Middle frontal gyrus (tissue), 1 donor: Measurements from ENCODE around the gene SPRYD3.
A peak's percentile ranks its signal among the peaks of the same experiment; 100 is the strongest.
"Not testable (repeated sequence)": the region's sequence is repeated elsewhere in the genome, so short reads cannot be mapped to it uniquely, and the experiment has no call there.

Experiments used
- DNase-seq: peaks from one replicate; pipeline ENCODE4 v3.0.0-alpha.2; 2015; ENCODE audit warnings: low spot score; ENCODE audit errors: extremely low spot score

Gene SPRYD3

DNA sequence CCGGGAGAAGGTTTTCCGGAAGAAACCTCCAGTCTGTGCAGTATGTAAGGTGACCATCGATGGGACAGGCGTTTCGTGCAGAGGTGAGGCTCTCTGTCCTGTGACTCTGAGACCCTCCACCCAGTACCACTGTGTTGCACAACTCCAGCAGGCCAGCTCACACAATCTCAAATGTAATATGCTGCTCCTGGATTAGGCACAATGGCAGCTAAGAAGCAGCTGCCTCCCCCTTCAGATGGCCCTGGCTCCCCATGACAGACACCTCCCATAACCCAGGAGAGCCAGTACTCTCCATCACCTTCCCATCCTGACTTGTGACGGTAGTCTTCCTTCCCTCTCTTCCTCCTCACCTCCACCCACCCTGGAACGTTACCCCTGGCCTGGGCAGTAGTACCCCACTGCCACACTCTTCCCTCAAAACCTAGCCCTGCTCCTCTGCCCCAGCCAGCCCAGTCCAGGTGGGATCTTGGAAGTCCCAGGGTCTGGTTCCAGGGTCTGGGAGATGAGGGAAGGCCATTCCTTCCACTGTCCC, 27.2 kb downstream of the SPRYD3 start:
- no peak for DNase-seq

DNA sequence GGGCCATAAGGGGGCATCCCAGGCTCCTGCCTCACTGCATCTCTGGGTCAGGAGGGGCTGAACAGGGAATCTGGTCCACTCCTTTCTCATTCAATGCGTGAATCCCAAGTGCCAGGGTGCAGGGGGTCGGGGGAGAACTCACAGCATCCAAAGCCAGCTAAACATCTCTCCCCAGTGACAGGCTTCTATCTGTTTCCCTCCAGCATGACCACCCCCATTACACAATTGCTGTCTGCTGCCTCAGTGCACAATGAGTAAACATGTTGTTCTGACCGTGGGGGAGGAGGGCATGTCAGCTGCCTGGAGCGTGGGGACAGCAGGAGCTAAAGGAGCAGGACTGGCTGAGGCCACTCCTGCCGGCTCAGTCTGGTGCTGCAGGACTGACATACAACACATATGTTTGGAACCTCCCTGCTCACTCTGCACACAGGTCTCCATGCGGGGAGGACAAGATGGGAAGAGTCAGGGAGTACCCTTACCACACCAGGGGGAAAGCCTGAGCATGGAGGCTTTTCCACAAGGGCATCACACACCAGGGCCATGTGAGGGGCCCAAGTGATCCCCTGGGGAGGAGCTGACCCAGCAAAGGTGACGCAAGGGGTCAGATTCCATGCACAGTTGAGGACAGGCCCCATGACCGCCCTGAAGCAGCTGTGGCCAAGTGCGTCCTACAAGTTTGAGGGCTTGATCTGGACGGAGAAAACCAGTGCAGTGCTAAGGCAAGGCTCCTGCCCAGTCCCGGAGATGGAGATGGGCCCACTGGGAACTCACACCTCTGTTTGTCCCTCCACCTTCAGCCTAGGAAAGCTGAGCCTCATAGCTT, 27.9 kb downstream of the SPRYD3 start:
- peak; percentile 84 for DNase-seq

GRCh38 chr12:53050426-53051057, 28.6 kb downstream of the SPRYD3 start:
- DNase-seq: no peak

GRCh38 chr12:53049571-53050318, 29.4 kb downstream of the SPRYD3 start, which contains the start of gene TNS2:
TSS of gene TNS2 (plus strand) at chr12:53050065. CDS start at chr12:53050186, 121 bp downstream.
- no peak for DNase-seq

GRCh38 chr12:53048780-53049401, 30.3 kb downstream of the SPRYD3 start:
- DNase-seq: no peak

- DNase-seq: no peak
Observed at GRCh38 chr12:53048033-53048779, 31.0 kb downstream of the SPRYD3 start.

DNA sequence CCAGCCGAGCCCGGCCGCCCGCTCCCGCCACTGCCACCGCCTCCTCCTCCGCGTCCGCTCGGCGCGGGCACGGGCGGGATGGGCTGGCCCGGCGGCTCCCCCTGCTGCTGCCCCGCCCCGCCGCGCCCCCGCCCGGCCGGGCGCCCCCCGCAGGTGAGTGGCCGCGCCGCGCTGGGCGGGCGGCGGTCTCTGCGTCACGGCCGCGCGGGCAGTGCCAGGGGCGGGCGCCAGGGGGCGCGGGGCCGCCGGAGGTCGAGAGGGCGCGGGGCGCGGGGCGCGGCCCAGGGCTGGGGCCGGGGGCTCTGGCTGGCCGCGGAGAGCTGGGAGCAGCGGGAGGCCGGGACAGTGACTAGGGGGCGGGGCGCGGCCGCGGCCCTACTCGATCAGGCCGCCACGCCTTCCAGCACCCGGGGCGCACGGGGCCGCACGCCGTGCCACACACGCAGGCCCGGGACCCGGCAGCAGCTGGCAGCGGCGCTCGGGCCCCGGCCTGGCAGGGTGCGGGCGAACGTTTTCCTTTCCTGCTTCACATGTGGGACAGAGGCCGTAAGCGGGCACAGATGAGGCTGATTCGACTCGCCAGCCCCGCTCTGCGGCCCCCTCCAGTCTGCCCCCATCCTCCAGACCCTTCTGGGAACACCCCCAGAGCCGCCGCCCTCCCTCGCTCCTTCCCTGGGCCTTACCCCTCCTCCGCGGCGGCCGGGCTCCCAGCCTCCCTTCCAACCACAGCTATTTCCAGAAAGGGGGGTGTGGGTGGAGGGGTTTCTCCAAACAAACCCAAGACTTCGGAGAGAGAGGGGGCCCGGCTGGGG, 31.8 kb downstream of the SPRYD3 start:
- no peak for DNase-seq

DNA sequence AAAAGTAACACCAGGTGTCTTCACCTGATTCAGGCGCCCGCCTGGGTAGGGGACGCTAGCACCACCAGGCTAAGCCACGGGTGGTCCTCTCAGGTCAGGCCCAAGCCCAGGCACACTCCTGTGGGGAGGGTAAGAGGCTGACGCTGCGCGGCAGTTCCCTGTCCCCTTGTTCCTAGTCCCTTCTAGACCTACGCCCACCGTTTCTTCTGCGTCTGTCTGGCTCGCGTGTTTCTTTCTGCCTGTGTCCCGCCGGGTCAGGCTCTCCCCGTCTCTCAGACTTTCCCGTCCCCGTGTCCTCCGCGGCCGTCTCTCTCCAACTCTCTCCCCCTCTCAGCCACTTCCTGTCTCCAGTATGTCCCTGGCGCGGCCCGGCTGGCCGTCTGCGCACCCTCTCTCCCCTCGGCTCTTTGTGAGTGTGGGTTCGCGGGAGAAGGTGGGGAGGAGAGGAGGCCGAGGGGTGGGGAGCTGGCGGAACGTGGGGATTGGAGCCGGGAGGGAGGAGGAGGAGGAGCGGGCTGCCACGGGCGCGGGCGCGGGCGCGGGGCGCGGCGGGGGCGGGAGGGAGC, 32.5 kb downstream of the SPRYD3 start:
- DNase-seq: no peak

DNA sequence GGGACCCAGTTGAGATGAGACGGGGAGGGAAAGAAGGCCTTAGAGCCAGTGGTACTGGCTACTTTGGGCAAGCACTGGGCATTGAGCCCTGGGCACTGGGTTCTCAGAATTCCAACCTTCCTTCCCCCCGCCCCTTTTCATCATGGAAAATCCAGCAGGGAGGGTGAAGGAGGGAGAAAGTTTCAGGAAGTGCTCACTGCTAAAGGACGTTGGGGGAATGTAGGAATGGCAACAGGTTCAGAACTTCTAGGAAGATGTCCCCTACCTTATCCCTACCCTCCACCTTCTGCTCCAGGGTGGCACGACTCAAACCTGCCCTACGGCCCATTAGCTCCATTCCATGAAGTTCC, 33.5 kb downstream of the SPRYD3 start:
- DNase-seq: no peak

DNA sequence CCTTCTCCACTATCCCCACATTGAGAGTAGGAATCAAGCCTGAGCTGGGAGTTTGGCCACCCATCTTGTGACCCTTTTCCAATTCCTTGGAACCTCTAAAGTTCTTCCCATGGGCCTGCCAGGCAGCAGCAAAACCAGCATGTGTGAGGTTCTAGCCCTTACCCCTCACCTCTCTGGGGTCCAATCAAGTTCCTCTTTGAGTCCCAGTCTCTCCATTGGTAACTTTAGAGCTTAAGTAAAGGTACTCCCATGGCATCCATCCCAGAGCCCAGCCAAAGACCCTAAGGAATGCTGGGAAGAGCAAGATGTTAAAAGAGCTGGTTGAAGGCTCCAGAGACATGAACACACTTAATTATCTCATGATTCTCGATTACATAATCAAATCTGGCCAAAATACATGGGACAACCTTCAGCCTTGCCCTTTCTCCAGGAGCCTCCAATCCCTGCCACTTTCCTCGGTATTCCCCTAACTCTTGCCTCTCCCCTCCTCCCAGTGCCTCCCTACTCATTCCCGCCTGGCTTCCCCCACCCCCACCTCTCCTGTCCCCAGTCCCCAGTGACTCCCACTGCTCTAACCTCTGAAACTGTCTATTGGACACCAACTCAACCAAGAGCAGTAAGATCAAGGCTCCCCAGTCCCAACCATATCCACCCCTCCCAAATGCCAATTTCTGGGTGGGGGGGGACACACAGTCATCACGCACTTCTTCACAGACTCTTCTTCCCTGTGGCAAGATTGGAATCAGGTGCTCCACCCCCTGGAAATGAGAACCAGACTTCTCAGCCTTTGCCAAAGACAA, 34.1 kb downstream of the SPRYD3 start:
- no peak for DNase-seq

GRCh38 chr12:53044052-53044581, 35.1 kb downstream of the SPRYD3 start:
- DNase-seq: no peak

GRCh38 chr12:53042607-53043454, 36.4 kb downstream of the SPRYD3 start:
- DNase-seq: no peak

DNA sequence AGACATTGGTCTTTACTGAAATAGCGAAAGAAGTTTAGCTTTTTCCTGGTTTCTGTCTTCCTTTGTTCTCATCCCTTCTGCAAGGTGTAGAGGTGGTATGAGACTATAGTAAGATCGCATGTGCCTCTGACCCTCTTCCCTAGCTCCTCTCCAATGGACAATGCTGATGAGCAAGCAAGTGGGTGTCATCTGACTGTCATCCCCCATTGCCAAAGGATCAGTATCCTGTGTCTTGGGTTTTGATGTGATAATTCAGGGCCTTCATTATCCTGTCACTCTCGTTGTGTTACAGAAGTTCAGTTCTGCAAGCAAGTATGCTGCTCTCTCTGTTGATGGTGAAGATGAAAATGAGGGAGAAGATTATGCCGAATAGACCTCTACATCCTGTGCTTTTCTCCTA, 39.3 kb downstream of the SPRYD3 start:
- DNase-seq: no peak

- DNase-seq: no peak
Observed at GRCh38 chr12:53036802-53037201, 42.4 kb downstream of the SPRYD3 start.

GRCh38 chr12:53034459-53034858, 44.7 kb downstream of the SPRYD3 start:
- DNase-seq: no peak

DNA sequence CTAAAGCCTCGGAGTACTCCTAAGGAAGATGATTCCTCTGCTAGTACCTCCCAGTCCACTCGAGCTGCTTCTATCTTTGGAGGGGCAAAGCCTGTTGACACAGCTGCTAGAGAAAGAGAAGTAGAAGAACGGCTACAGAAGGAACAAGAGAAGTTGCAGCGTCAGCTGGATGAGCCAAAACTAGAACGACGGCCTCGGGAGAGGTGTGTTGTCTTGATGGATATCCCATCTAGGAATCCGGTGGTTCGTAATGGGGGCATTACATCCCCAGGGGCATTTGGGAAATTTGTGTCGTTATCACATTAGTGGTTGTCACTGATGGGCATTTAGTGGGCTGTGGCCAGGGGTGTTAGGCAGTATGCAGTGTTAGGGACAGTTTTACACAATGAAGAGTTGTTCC, 45.4 kb downstream of the SPRYD3 start:
- not testable (repeated sequence) for DNase-seq

- no peak for DNase-seq
Observed at GRCh38 chr12:53031616-53032015, 47.6 kb downstream of the SPRYD3 start.

DNA sequence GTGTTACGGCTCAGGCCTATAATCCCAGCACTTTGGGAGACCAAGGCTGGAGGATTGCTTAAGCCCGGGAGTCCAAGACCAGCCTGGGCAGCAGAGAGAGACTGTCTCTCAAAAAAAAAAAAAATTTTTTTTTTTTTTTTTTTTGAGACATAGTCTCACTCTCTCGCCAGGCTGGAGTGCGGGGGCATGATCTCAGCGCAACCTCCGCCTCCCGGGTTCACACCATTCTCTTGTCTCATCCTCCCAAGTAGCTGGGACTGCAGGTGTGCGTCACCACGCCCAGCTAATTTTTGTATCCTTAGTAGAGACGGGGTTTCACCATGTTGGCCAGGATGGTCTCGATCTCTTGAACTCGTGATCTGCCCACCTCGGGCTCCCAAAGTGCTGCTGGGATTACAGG, 52.2 kb downstream of the SPRYD3 start:
- DNase-seq: not testable (repeated sequence)
